Endothelial cell of umbilical vein (primary cell): ENCODE results near the gene MCU.

ENCODE experiments used
- EZH2 ChIP-seq: IDR thresholded peaks from 2 replicates; pipeline ENCODE4 v1.6.1; 2012; ENCODE audit warnings: borderline replicate concordance, low read depth, mild to moderate bottlenecking, moderate library complexity, low read length, inconsistent platforms; ENCODE audit not compliant: severe bottlenecking
- JUN ChIP-seq: IDR thresholded peaks from 2 replicates; pipeline ENCODE4 v1.6.1; 2011; ENCODE audit warnings: borderline replicate concordance, low read depth; ENCODE audit not compliant: insufficient read length, insufficient read depth
- POLR2A ChIP-seq: IDR thresholded peaks from 2 replicates; pipeline ENCODE4 v1.6.1; 2012; ENCODE audit warnings: low read depth, mild to moderate bottlenecking, control low read depth, low read length
- TF ChIP-seq, protein P1 (sequence below), 2 donors: IDR thresholded peaks; 1 replicate in 1 of 2; 2 replicates in 1 of 2; pipeline ENCODE4 v1.5.1; 2011; ENCODE audit warnings: low read length in 2 of 2, mild to moderate bottlenecking in 2 of 2, moderate library complexity in 2 of 2, control low read depth in 1 of 2, inconsistent platforms in 1 of 2, low read depth in 1 of 2; ENCODE audit not compliant: insufficient read depth in 1 of 2; ENCODE audit errors: extremely low read depth in 1 of 2

DNA sequence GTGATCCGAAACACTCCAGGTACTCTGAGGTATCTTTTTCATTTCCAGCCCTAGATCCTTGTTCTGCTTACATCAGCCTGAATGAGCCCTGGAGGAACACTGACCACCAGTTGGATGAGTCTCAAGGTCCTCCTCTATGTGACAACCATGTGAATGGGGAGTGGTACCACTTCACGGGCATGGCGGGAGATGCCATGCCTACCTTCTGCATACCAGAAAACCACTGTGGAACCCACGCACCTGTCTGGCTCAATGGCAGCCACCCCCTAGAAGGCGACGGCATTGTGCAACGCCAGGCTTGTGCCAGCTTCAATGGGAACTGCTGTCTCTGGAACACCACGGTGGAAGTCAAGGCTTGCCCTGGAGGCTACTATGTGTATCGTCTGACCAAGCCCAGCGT lies 206.7 kb downstream of the MCU start:
- TF ChIP-seq JUN (no peak), POLR2A (no peak), EZH2 (no peak)
- TF ChIP-seq, protein P1, sequence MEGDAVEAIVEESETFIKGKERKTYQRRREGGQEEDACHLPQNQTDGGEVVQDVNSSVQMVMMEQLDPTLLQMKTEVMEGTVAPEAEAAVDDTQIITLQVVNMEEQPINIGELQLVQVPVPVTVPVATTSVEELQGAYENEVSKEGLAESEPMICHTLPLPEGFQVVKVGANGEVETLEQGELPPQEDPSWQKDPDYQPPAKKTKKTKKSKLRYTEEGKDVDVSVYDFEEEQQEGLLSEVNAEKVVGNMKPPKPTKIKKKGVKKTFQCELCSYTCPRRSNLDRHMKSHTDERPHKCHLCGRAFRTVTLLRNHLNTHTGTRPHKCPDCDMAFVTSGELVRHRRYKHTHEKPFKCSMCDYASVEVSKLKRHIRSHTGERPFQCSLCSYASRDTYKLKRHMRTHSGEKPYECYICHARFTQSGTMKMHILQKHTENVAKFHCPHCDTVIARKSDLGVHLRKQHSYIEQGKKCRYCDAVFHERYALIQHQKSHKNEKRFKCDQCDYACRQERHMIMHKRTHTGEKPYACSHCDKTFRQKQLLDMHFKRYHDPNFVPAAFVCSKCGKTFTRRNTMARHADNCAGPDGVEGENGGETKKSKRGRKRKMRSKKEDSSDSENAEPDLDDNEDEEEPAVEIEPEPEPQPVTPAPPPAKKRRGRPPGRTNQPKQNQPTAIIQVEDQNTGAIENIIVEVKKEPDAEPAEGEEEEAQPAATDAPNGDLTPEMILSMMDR (IDR thresholded peaks at IDR 0.05; ENCODE audit: extremely low read depth in 1 of 2, insufficient read depth in 1 of 2, low read depth in 1 of 2, low read length in 2 of 2) = no peak
